GM19193 (cell line): ENCODE measurements around the gene GPRC5C.

ENCODE experiments used
- POLR2A ChIP-seq: IDR thresholded peaks from 4 replicates; pipeline ENCODE4 v1.6.1; 2011; ENCODE audit not compliant: insufficient read depth, insufficient read length; ENCODE audit errors: extremely low read depth

GPRC5C gene

GRCh38 chr17:74431568-74432423 is at the start of gene GPRC5C:
Gene GPRC5C (plus strand): TSS chr17:74432088. CDS start chr17:74439777, 7,689 bp downstream.
- TF ChIP-seq POLR2A: no peak

- TF ChIP-seq POLR2A: no peak
Observed at GRCh38 chr17:74383141-74383540, 48.7 kb upstream of the GPRC5C start.

GRCh38 chr17:74385201-74385600 is 46.7 kb upstream of the GPRC5C start:
- TF ChIP-seq POLR2A: no peak

GRCh38 chr17:74386386-74386785 is 45.5 kb upstream of the GPRC5C start:
- no peak for TF ChIP-seq POLR2A

- TF ChIP-seq POLR2A: no peak
Observed at GRCh38 chr17:74387365-74388218, 44.3 kb upstream of the GPRC5C start.

- no peak for TF ChIP-seq POLR2A
Observed at GRCh38 chr17:74389084-74389753, 42.7 kb upstream of the GPRC5C start.

GRCh38 chr17:74389937-74390679 is 41.8 kb upstream of the GPRC5C start:
- TF ChIP-seq POLR2A: no peak

GRCh38 chr17:74390680-74391653 is 40.9 kb upstream of the GPRC5C start:
- TF ChIP-seq POLR2A: no peak

GRCh38 chr17:74391771-74392170 is 40.1 kb upstream of the GPRC5C start:
- TF ChIP-seq POLR2A: no peak

GRCh38 chr17:74392848-74393247 is 39.0 kb upstream of the GPRC5C start:
- no peak for TF ChIP-seq POLR2A

GRCh38 chr17:74393346-74393942 is 38.4 kb upstream of the GPRC5C start:
- TF ChIP-seq POLR2A: no peak

- no peak for TF ChIP-seq POLR2A
Observed at GRCh38 chr17:74394275-74394950, 37.5 kb upstream of the GPRC5C start.

GRCh38 chr17:74394977-74395376 is 36.9 kb upstream of the GPRC5C start:
- TF ChIP-seq POLR2A: no peak

GRCh38 chr17:74396567-74396966 is 35.3 kb upstream of the GPRC5C start:
- no peak for TF ChIP-seq POLR2A
